Putamen (tissue), 1 donor: ENCODE results near the gene MRPS14.

ENCODE experiments used
- DNase-seq: peaks from one replicate; pipeline ENCODE4 v3.0.0-alpha.2; 2016; ENCODE audit warnings: low spot score

The MRPS14 gene

GRCh38 chr1:175019524-175019923, 3.7 kb downstream of the MRPS14 start:
- DNase-seq, result no peak

- no peak for DNase-seq
Observed at GRCh38 chr1:175015243-175015642, 8.0 kb downstream of the MRPS14 start.

GRCh38 chr1:175013445-175013844, 9.8 kb downstream of the MRPS14 start:
- DNase-seq, result no peak

GRCh38 chr1:175009532-175009931, 13.7 kb downstream of the MRPS14 start:
- DNase-seq, result no peak

- no peak for DNase-seq
Observed at GRCh38 chr1:175005085-175005783, 18.0 kb downstream of the MRPS14 start.

GRCh38 chr1:175003521-175003920, 19.7 kb downstream of the MRPS14 start:
- no peak for DNase-seq

GRCh38 chr1:175002910-175003517, 20.2 kb downstream of the MRPS14 start:
- DNase-seq, result no peak

- no peak for DNase-seq
Observed at GRCh38 chr1:175000697-175001187, 22.5 kb downstream of the MRPS14 start.

- peak; percentile 47 for DNase-seq
Observed at GRCh38 chr1:174999936-175000696, 23.1 kb downstream of the MRPS14 start, which contains the start of gene CACYBP. Gene CACYBP, plus strand, starts transcription at chr1:174999947. Its CDS starts 234 bp downstream, at chr1:175000181.

GRCh38 chr1:174999216-174999935, 23.8 kb downstream of the MRPS14 start:
- DNase-seq, result peak; percentile 99

- peak; percentile 69 for DNase-seq
Observed at GRCh38 chr1:174998569-174999215, 24.5 kb downstream of the MRPS14 start.

- DNase-seq, result no peak
Observed at GRCh38 chr1:174997041-174997440, 26.2 kb downstream of the MRPS14 start.

- no peak for DNase-seq
Observed at GRCh38 chr1:174996476-174996875, 26.7 kb downstream of the MRPS14 start.

- no peak for DNase-seq
Observed at GRCh38 chr1:174995916-174996315, 27.3 kb downstream of the MRPS14 start.

GRCh38 chr1:174995121-174995520, 28.1 kb downstream of the MRPS14 start:
- no peak for DNase-seq

GRCh38 chr1:174991473-174991872, 31.8 kb downstream of the MRPS14 start:
- DNase-seq, result no peak

- no peak for DNase-seq
Observed at GRCh38 chr1:174990382-174990999, 32.7 kb downstream of the MRPS14 start.

GRCh38 chr1:174989536-174990220, 33.5 kb downstream of the MRPS14 start:
- no peak for DNase-seq

GRCh38 chr1:174988986-174989385, 34.2 kb downstream of the MRPS14 start:
- DNase-seq, result no peak

GRCh38 chr1:174988539-174988938, 34.7 kb downstream of the MRPS14 start:
- no peak for DNase-seq

GRCh38 chr1:174984952-174985351, 38.3 kb downstream of the MRPS14 start:
- DNase-seq, result no peak
